H1 (cell line): Measurements from ENCODE around the gene PROZ. TPM values are rescaled to one million over a fixed set of nuclear protein-coding genes. Genes with fewer than 3 reads are reported as not detected.

Experiments used
- CTCF ChIA-PET: fragments of 300-600 bp; sonication (Branson Sonifier 250); formaldehyde crosslinking; loops from one replicate; lab custom pipeline; 2021; ENCODE audit not compliant: partially characterized antibody; lab: Charles Lee
- POLR2A ChIA-PET: fragments of 300-600 bp; sonication (Branson Sonifier 250); formaldehyde crosslinking; loops from one replicate; lab custom pipeline; 2021; ENCODE audit warnings: inconsistent platforms; ENCODE audit not compliant: partially characterized antibody; lab: Charles Lee
- DNase-seq, 2 experiments: peaks; one replicate each; pipeline versions ENCODE4 v3.0.0 to v3.0.0-alpha.2; 2010 to 2022; ENCODE audit warnings: low spot score in 2 of 2, low read depth in 1 of 2, mixed read lengths in 1 of 2
- FAIRE-seq: peaks from 2 replicates; lab custom pipeline; 2011; peaks lifted over from hg19 to GRCh38; lab: Jason Lieb, UNC
- H2AFZ ChIP-seq: 2 replicates; pipeline ENCODE4 v1.8.1; 2012; ENCODE audit warnings: low read length, inconsistent platforms
- H2AK5ac ChIP-seq: 2 replicates; pipeline ENCODE4 v1.6.1; 2013; ENCODE audit warnings: low read depth, low read length
- H2BK120ac ChIP-seq: replicated peaks from 2 replicates; pipeline ENCODE3; 2013; ENCODE audit warnings: low read depth, low read length, inconsistent platforms
- H2BK12ac ChIP-seq: 2 replicates; pipeline ENCODE4 v1.6.1; 2013; ENCODE audit warnings: low read depth, low read length
- H2BK15ac ChIP-seq: 2 replicates; pipeline ENCODE4 v1.6.1; 2013; ENCODE audit warnings: low read length
- H2BK20ac ChIP-seq: 2 replicates; pipeline ENCODE4 v1.6.1; 2013; ENCODE audit warnings: low read length
- H2BK5ac ChIP-seq: 2 replicates; pipeline ENCODE4 v1.6.1; 2013; ENCODE audit warnings: low read depth, low read length
- H3K14ac ChIP-seq: 2 replicates; pipeline ENCODE4 v1.6.1; 2013; ENCODE audit warnings: inconsistent platforms; ENCODE audit not compliant: insufficient read length
- H3K18ac ChIP-seq: 2 replicates; pipeline ENCODE4 v1.6.1; 2013; ENCODE audit warnings: low read length; ENCODE audit errors: extremely low read depth
- H3K23ac ChIP-seq: 2 replicates; pipeline ENCODE4 v1.6.1; 2013; ENCODE audit warnings: inconsistent platforms; ENCODE audit not compliant: insufficient read length
- H3K23me2 ChIP-seq: 2 replicates; pipeline ENCODE4 v1.6.1; 2013; ENCODE audit warnings: low read depth, low read length
- H3K27ac ChIP-seq: 2 replicates; pipeline ENCODE4 v1.6.1; 2011; ENCODE audit warnings: low read depth, low read length, inconsistent platforms
- H3K27me3 ChIP-seq, 4 experiments: replicated peaks in 1 of 4; 1 replicate in 1 of 4; 2 replicates in 3 of 4; pipeline versions ENCODE4 v1.6.1 to v1.8.1; 2011 to 2013; ENCODE audit warnings: low read length in 3 of 4, mild to moderate bottlenecking in 3 of 4, inconsistent platforms in 2 of 4, mixed read lengths in 2 of 4, moderate library complexity in 1 of 4; ENCODE audit not compliant: control insufficient read depth in 3 of 4, insufficient read depth in 3 of 4; ENCODE audit errors: extremely low read depth in 1 of 4
- H3K36me3 ChIP-seq, 4 experiments: 2 replicates each; pipeline versions ENCODE4 v1.6.1 to v1.8.1; 2011 to 2013; ENCODE audit warnings: mild to moderate bottlenecking in 4 of 4, low read length in 3 of 4, moderate library complexity in 2 of 4, control low read depth in 1 of 4, inconsistent platforms in 1 of 4; ENCODE audit not compliant: insufficient read depth in 4 of 4, control insufficient read depth in 2 of 4
- H3K4ac ChIP-seq: replicated peaks from 2 replicates; pipeline ENCODE3; 2013; ENCODE audit warnings: low read length, low read depth, mixed read lengths, inconsistent platforms; ENCODE audit not compliant: insufficient read length
- H3K4me1 ChIP-seq, 4 experiments: replicated peaks in 1 of 4; 1 replicate in 1 of 4; 2 replicates in 3 of 4; pipeline versions ENCODE4 v1.6.1 to v1.8.1; 2011 to 2013; ENCODE audit warnings: low read length in 3 of 4, inconsistent platforms in 2 of 4, mixed read lengths in 1 of 4; ENCODE audit not compliant: insufficient read depth in 4 of 4, control insufficient read depth in 3 of 4
- H3K4me2 ChIP-seq, 2 experiments: 2 replicates each; pipeline versions ENCODE4 v1.6.1 to v1.8.1; 2011 to 2013; ENCODE audit warnings: low read depth in 2 of 2, low read length in 2 of 2, control low read depth in 1 of 2, inconsistent platforms in 1 of 2, mild to moderate bottlenecking in 1 of 2; ENCODE audit not compliant: insufficient read depth in 1 of 2
- H3K4me3 ChIP-seq, 4 experiments: fragments of 200-600, 300-600 bp in 1 of 4; sonication (generic), shearing (Covaris generic), sonication (Bioruptor Twin) in 1 of 4; 2 replicates each; pipeline versions ENCODE4 v1.5.1 to v1.8.1; 2011 to 2016; ENCODE audit warnings: low read length in 4 of 4, low read depth in 3 of 4, control low read depth in 2 of 4, inconsistent platforms in 2 of 4, mild to moderate bottlenecking in 2 of 4, mixed read lengths in 1 of 4, moderate library complexity in 1 of 4; ENCODE audit not compliant: insufficient read depth in 2 of 4; ENCODE audit errors: extremely low read depth in 1 of 4
- H3K56ac ChIP-seq: replicated peaks from 2 replicates; pipeline ENCODE3; 2013; ENCODE audit warnings: low read depth, mild to moderate bottlenecking, mixed read lengths, low read length, inconsistent platforms; ENCODE audit not compliant: insufficient read length
- H3K79me1 ChIP-seq: 2 replicates; pipeline ENCODE4 v1.6.1; 2013; ENCODE audit warnings: low read depth, low read length, control low read depth
- H3K79me2 ChIP-seq, 2 experiments: 2 replicates each; pipeline versions ENCODE4 v1.6.1 to v1.8.1; 2012 to 2013; ENCODE audit warnings: low read length in 2 of 2, mild to moderate bottlenecking in 2 of 2, inconsistent platforms in 1 of 2; ENCODE audit not compliant: insufficient read depth in 2 of 2, control insufficient read depth in 1 of 2
- H3K9ac ChIP-seq, 4 experiments: replicated peaks in 1 of 4; 1 replicate in 1 of 4; 2 replicates in 3 of 4; pipeline versions ENCODE4 v1.6.1 to v1.8.1; 2011 to 2013; ENCODE audit warnings: low read depth in 3 of 4, low read length in 3 of 4, control low read depth in 2 of 4, mild to moderate bottlenecking in 2 of 4, moderate library complexity in 2 of 4, inconsistent platforms in 1 of 4; ENCODE audit errors: extremely low read depth in 1 of 4
- H3K9me3 ChIP-seq, 2 experiments: 2 replicates each; pipeline versions ENCODE4 v1.6.1 to v1.8.1; 2012 to 2013; ENCODE audit warnings: mild to moderate bottlenecking in 2 of 2, moderate library complexity in 2 of 2, control low read depth in 1 of 2, inconsistent platforms in 1 of 2, low read depth in 1 of 2, low read length in 1 of 2, mixed read lengths in 1 of 2; ENCODE audit not compliant: insufficient read depth in 2 of 2
- H4K20me1 ChIP-seq, 2 experiments: replicated peaks in 1 of 2; 2 replicates each; pipeline versions ENCODE3 to v1.8.1; 2011 to 2013; ENCODE audit warnings: inconsistent platforms in 2 of 2, low read length in 2 of 2, mild to moderate bottlenecking in 1 of 2; ENCODE audit not compliant: insufficient read depth in 2 of 2, control insufficient read depth in 1 of 2
- H4K5ac ChIP-seq: 2 replicates; pipeline ENCODE4 v1.6.1; 2013; ENCODE audit warnings: low read length, low read depth, mixed read lengths, inconsistent platforms; ENCODE audit not compliant: insufficient read length
- H4K8ac ChIP-seq: 2 replicates; pipeline ENCODE4 v1.8.0; 2013; ENCODE audit warnings: mild to moderate bottlenecking, moderate library complexity, low read length, inconsistent platforms; ENCODE audit not compliant: insufficient read depth; ENCODE audit errors: extremely low read depth
- H4K91ac ChIP-seq: replicated peaks from 2 replicates; pipeline ENCODE3; 2013; ENCODE audit warnings: low read length, mixed read lengths, inconsistent platforms; ENCODE audit not compliant: insufficient read length
- ATF3 ChIP-seq: IDR thresholded peaks from 2 replicates; pipeline ENCODE4 v1.6.1; 2011; ENCODE audit warnings: low read depth, mild to moderate bottlenecking, low read length; ENCODE audit not compliant: insufficient read depth
- CHD1 ChIP-seq: IDR thresholded peaks from 2 replicates; pipeline ENCODE4 v1.6.1; 2012; ENCODE audit warnings: low read depth, low read length, improper control_type of control experiment
- CTBP2 ChIP-seq: IDR thresholded peaks from 2 replicates; pipeline ENCODE4 v1.7.0; 2011; ENCODE audit warnings: borderline replicate concordance, mild to moderate bottlenecking, moderate library complexity, mixed read lengths, low read length; ENCODE audit not compliant: insufficient read depth, insufficient read length
- KDM5A ChIP-seq: fragments of 200-600 bp; IDR thresholded peaks from 2 replicates; pipeline ENCODE4 v1.7.1; 2012; ENCODE audit warnings: mild to moderate bottlenecking, low read length, inconsistent platforms, mixed read lengths
- MAFK ChIP-seq: IDR thresholded peaks from 2 replicates; pipeline ENCODE4 v1.6.1; 2012; ENCODE audit warnings: low read depth, mild to moderate bottlenecking, improper control_type of control experiment, low read length
- SUZ12 ChIP-seq: fragments of 200-600 bp; sonication (generic); IDR thresholded peaks from 2 replicates; pipeline ENCODE4 v1.6.1; 2012; ENCODE audit warnings: mild to moderate bottlenecking, inconsistent platforms, low read length, moderate library complexity, mixed read lengths
- TEAD4 ChIP-seq: IDR thresholded peaks from 2 replicates; pipeline ENCODE4 v1.6.1; 2012; ENCODE audit warnings: low read depth, low read length, inconsistent platforms, mixed read lengths
- WGBS, 2 experiments: shearing (Covaris generic) in 1 of 2; methylation state at CpG; one replicate each; pipeline versions ENCODE4 v1.1.6 to v1.1.7; 2013 to 2015; ENCODE audit warnings: low lambda C conversion rate in 2 of 2, mixed read lengths in 2 of 2, inconsistent platforms in 1 of 2, low coverage in 1 of 2, missing lambda C conversion rate in 1 of 2; ENCODE audit not compliant: insufficient replicate concordance in 2 of 2, insufficient coverage in 1 of 2, insufficient read length in 1 of 2; ENCODE audit errors: extremely low coverage in 1 of 2, missing lambda C conversion rate in 1 of 2; 5-methylcytosine and 5-hydroxymethylcytosine counted together
- polyA plus RNA-seq, 7 experiments: library from polyadenylated mRNA; depleted of rRNA in 3 of 7; stranded (reverse) in 5 of 7; unstranded in 2 of 7; fragments of >200 nt in 5 of 7; fragments of 200-250 nt in 2 of 7; gene quantifications; 1 replicate in 5 of 7; 2 replicates in 1 of 7; 4 replicates in 1 of 7; pipeline versions ENCODE4 v1.2.1 to v1.2.3, GENCODE V29; 2011 to 2013; ENCODE audit warnings: missing spikeins in 2 of 7, mixed read lengths in 2 of 7
- total RNA-seq: library from RNA; stranded (reverse); fragmentation: NEBNext Ultra II Directional; extraction: Animal tissue kit (Norgen Biotek cat#: 25700); gene quantifications from 2 replicates; pipeline ENCODE4 v1.2.1, GENCODE V29; 2021

The PROZ gene
- total and polyA plus RNA-seq, 2 of the 8 experiments (the other 6 are each of a cell fraction or from before 2014, with no cell fraction given): not detected

GRCh38 chr13:113207460-113207859, 49.0 kb downstream of the PROZ start:
- Histone ChIP-seq H4K5ac (no peak overlapping the region), H3K27me3 (no peaks in the 10 kb centered on the region), H3K9ac (peak overlapping the region in 3 of 4 experiments; percentile 14 to 92 (median 92); a peak in 5 of 7 replicates), H3K4me2 (peak overlapping the region; percentile 68 to 95), H3K4me3 (peak overlapping the region; percentile 77 to 93 (median 84)), H2AFZ (no peak overlapping the region), H4K8ac (no peak overlapping the region), H2BK15ac (no peak overlapping the region), H3K27ac (no peak overlapping the region), H2AK5ac (no peak overlapping the region), H3K23ac (no peak overlapping the region), H4K20me1 (peaks cover 10 to 28% of the 10 kb centered on the region in 2 experiments), H2BK120ac (no peak overlapping the region), H3K23me2 (peaks cover 5% of the 10 kb centered on the region), H3K14ac (no peak overlapping the region), H2BK5ac (no peak overlapping the region), H3K56ac (no peak overlapping the region), H3K4me1 (peaks cover 2 to 7% (median 3%) of the 10 kb centered on the region in 4 experiments; a peak in 5 of 7 replicates), H3K79me1 (peaks cover 21% of the 10 kb centered on the region), H3K9me3 (no peaks in the 10 kb centered on the region), H3K36me3 (peaks cover 0 to 17% (median 1%) of the 10 kb centered on the region in 4 experiments; a peak in 4 of 8 replicates), H2BK12ac (no peak overlapping the region), H4K91ac (no peak overlapping the region), H2BK20ac (no peak overlapping the region), H3K18ac (no peak overlapping the region), H3K4ac (no peak overlapping the region), H3K79me2 (peaks cover 44 to 84% of the 10 kb centered on the region in 2 experiments)
- DNase-seq (no peak), FAIRE-seq (no peak)
- POLR2A ChIA-PET: interaction anchor here (0.9 to 3.7 kb wide), 4 partner anchors 11 to 46 kb away, joined by 3 to 26 read pairs (median 7); no protein-coding TSS in a partner anchor
- WGBS, 2 experiments: 50% methylated on average over 3 of the region's 3 CpGs; no CpG with 5 or more reads in 1 of the 2 experiments
- TF ChIP-seq KDM5A (no peak), CTBP2 (no peak), MAFK (no peak), SUZ12 (no peak), CHD1 (no peak), TEAD4 (no peak), ATF3 (no peak)
- CTCF ChIA-PET: interaction anchor here (0.7 to 1.5 kb wide), 3 partner anchors 10 to 122 kb away, joined by 3 to 6 read pairs (median 3); no protein-coding TSS in a partner anchor
